Measurements from ENCODE around the gene WIZ.

- no peak for TF ChIP-seq CTCF (IDR thresholded peaks at IDR 0.05)
- no peak for TF ChIP-seq POLR2AphosphoS5 (IDR thresholded peaks at IDR 0.05)
- TF ChIP-seq POLR2A (IDR thresholded peaks at IDR 0.05) = no peak
These were observed 45.0 kb downstream of the WIZ start for GRCh38 chr19:15404780-15405211.

All from prostate gland (tissue), 2 donors.